Muscle of leg (tissue), 11 donors: ENCODE data around the gene BACE2. TPM values are rescaled to one million over a fixed set of nuclear protein-coding genes. Genes with fewer than 3 reads are reported as not detected.
"Not testable (repeated sequence)": the region's sequence is repeated elsewhere in the genome, so short reads cannot be mapped to it uniquely, and the experiment has no call there.

Experiments
- DNase-seq: peaks from one replicate; pipeline ENCODE4 v3.0.0; 2013
- H3K27ac ChIP-seq: one replicate; pipeline ENCODE4 v1.5.1; 2013; ENCODE audit warnings: mild to moderate bottlenecking, low read length, control low read depth
- H3K27me3 ChIP-seq: one replicate; pipeline ENCODE4 v1.6.1; 2013; ENCODE audit warnings: low read length; ENCODE audit not compliant: control insufficient read depth, insufficient read depth
- H3K36me3 ChIP-seq: one replicate; pipeline ENCODE4 v1.6.1; 2013; ENCODE audit warnings: low read length; ENCODE audit not compliant: control insufficient read depth, insufficient read depth
- H3K4me1 ChIP-seq: one replicate; pipeline ENCODE4 v1.6.1; 2013; ENCODE audit warnings: low read length; ENCODE audit not compliant: control insufficient read depth, insufficient read depth
- H3K4me3 ChIP-seq: one replicate; pipeline ENCODE4 v1.5.1; 2013; ENCODE audit warnings: low read length, control low read depth
- H3K9me3 ChIP-seq: replicated peaks from 2 replicates; pipeline ENCODE4 v1.6.1; 2013; ENCODE audit warnings: low read depth, low read length; ENCODE audit not compliant: control insufficient read depth
- WGBS: methylation state at CpG from one replicate; pipeline ENCODE4 v1.1.5; 2013; ENCODE audit warnings: missing lambda C conversion rate; ENCODE audit not compliant: insufficient coverage; 5-methylcytosine and 5-hydroxymethylcytosine counted together
- polyA plus RNA-seq, 8 donors: library from polyadenylated mRNA; unstranded; fragments of 120-200 nt; gene quantifications; one replicate each; pipeline versions ENCODE4 v1.2.1 to v1.2.3, GENCODE V29; 2013; ENCODE audit warnings: inconsistent platforms in 1 of 8, low replicate concordance in 1 of 8; ENCODE audit not compliant: insufficient read length in 8 of 8, insufficient read depth in 1 of 8
- total RNA-seq: library from RNA; stranded (reverse); fragments of 120-200 nt; gene quantifications from one replicate; pipeline ENCODE4 v1.2.4, GENCODE V29; 2013

Gene BACE2
- total and polyA plus RNA-seq, 9 donors: 28.6 to 56.1 (median 39.3) TPM

DNA sequence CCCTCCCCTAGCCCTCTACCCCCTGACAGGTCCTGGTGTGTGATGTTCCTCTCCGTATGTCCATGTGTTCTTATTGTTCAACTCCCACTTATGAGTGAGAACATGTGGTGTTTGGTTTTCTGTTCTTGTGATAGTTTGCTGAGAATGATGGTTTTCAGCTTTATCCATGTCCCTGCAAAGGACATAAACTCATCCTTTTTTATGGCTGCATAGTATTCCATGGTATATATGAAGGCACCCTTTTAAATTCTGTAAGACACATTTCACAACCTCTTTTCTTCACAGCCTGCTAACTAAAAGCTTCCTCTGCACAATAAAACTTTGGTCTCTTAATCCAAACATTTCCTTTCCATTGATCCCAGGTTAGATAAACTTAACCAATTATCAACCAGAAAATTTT is 88.3 kb downstream of the BACE2 start:
- H3K4me1 ChIP-seq, H3K4me3 ChIP-seq, DNase-seq, H3K27me3 ChIP-seq, H3K27ac ChIP-seq: not testable (repeated sequence)
- Histone ChIP-seq H3K9me3 (peaks cover 10% of the 10 kb centered on the region), H3K36me3 (peaks cover 33% of the 10 kb centered on the region)
- no CpG with 5 or more reads among the region's 1 CpG for WGBS

DNA sequence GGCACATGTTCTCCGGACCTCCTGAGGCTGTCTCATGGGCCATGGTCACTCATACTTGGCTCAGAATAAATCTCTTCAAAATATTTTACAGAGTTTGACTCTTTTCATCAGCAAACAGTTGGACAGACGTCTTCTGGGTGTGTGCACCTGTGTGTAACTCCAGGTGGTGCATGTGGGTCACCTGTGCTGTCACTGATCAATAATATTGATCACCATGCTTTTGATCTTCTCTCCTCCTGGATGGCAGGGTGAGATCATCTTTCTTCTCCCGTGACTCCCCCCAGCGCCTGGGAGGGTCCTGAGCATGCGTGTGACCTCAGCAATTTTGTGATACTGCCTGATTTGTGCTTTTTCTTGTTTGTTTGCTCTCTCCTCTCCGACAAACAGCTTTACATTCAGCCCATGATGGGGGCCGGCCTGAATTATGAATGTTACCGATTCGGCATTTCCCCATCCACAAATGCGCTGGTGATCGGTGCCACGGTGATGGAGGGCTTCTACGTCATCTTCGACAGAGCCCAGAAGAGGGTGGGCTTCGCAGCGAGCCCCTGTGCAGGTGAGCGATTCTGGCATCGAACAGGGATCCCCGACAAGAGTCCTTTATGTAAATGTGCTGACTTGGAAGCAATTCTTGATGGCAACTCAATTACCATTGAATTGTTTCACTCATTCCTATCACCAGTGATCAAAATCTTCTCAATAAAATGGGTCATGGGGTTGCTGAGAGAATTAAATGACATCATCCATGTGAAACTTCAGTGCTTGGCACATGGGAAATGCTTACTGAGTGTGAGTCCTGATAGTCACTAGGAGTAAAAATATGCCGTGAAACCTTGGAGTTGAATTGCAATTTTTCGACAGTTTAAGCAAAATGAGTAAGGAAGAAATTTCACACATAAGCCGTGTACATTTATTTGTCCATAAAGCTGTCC is 89.1 kb downstream of the BACE2 start:
- Histone ChIP-seq H3K27ac (no peak overlapping the region), H3K4me3 (no peak overlapping the region), H3K4me1 (no peaks in the 10 kb centered on the region), H3K9me3 (peaks cover 10% of the 10 kb centered on the region), H3K27me3 (no peaks in the 10 kb centered on the region), H3K36me3 (peaks cover 29% of the 10 kb centered on the region)
- no peak for DNase-seq
- 85% methylated on average over 10 of the region's 22 CpGs for WGBS

DNA sequence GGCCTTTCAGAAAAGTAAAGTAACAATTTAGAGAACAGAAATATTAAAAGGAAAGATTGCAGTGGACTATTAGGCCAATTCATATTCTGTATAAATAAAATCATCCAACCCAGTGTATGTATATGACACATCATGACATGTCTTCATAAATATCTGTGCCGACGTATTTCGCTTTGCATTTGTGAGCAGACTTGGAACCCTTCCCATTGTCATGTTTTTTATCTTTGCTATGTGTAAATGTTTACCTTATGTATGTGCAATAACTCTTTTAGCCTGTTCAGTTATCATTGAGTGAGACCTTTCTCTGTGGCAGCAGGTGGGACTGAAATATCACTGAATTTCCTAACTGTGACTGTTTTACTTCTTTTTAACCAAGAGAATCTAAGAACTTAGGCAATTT is 90.7 kb downstream of the BACE2 start:
- no peaks in the 10 kb centered on the region for H3K27me3 ChIP-seq
- no peak overlapping the region for H3K27ac ChIP-seq
- no peaks in the 10 kb centered on the region for H3K4me1 ChIP-seq
- no CpG with 5 or more reads among the region's 3 CpGs for WGBS
- H3K36me3 ChIP-seq: peaks cover 19% of the 10 kb centered on the region
- no peak overlapping the region for H3K4me3 ChIP-seq
- no peak for DNase-seq
- H3K9me3 ChIP-seq: peaks cover 8% of the 10 kb centered on the region

DNA sequence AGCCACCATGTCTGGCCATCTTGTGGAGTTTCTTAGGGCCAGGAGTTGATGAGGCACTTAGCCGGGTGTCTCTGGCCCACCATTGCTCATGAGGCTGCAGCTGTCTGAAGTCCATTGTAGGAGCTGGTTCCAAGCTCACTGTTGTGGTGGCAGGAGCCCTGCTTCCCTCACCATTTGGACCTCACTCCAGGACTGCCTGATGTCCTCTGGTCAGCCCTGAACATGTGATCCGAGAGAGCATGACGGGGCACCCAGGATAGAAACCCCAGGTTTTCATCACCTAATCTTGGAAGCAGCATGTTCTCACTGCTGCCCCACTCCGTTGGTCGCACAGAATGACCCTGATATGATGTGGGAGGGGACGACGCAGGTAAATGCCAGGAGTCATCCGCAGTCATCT is 92.5 kb downstream of the BACE2 start:
- peaks cover 2% of the 10 kb centered on the region for H3K9me3 ChIP-seq
- no peak overlapping the region for H3K4me3 ChIP-seq
- DNase-seq: no peak
- no peaks in the 10 kb centered on the region for H3K4me1 ChIP-seq
- 100% methylated on average over 1 of the region's 8 CpGs for WGBS
- no peak overlapping the region for H3K27ac ChIP-seq
- peaks cover 9% of the 10 kb centered on the region for H3K36me3 ChIP-seq
- no peaks in the 10 kb centered on the region for H3K27me3 ChIP-seq

DNA sequence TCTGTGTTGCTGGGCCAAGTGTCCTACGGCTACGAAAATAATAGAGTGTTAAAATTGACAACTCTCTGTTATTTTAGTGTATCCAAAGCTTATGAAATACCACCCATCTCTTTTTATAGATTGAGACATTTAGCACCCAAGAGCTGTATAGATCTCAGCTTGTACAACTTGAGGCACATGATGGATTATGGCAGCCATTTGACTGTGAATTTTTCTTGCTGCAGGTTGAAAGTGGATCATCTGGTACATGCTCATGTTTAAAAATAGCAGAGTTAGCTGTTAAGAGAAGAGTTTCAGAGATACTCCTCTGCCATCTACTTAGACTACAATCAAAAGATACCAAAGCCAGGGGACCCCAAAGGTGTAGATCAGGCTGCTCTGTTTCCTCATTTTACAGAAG is 99.4 kb downstream of the BACE2 start:
- DNase-seq: no peak
- H3K36me3 ChIP-seq: peaks cover 7% of the 10 kb centered on the region
- no peaks in the 10 kb centered on the region for H3K4me1 ChIP-seq
- H3K9me3 ChIP-seq: peaks cover 4% of the 10 kb centered on the region
- H3K4me3 ChIP-seq: no peak overlapping the region
- no CpG with 5 or more reads among the region's 2 CpGs for WGBS
- H3K27ac ChIP-seq: no peak overlapping the region
- no peaks in the 10 kb centered on the region for H3K27me3 ChIP-seq

DNA sequence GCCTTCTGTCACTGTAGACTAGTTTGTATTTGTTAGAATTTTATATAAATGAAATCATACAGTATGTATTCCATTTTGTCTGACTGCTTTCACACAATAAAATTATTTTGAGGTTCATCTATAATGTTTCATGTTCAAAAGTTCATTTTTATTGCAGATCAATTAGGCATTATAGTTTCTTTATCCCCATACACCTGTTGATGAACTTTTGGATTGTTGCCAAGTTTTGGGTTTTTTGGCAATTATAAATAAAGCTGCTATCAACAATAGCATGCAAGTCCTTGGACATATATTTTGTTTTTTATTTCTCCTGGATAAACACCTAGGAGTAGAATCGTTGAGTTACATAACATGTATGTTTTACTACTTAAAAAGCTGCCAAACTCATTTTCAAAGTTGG is 101.6 kb downstream of the BACE2 start:
- Histone ChIP-seq H3K9me3 (peaks cover 2% of the 10 kb centered on the region), H3K27me3 (no peaks in the 10 kb centered on the region), H3K36me3 (peaks cover 2% of the 10 kb centered on the region), H3K4me3 (no peak overlapping the region), H3K4me1 (no peaks in the 10 kb centered on the region), H3K27ac (no peak overlapping the region)
- DNase-seq: no peak
- WGBS: no CpG with 5 or more reads among the region's 1 CpG

DNA sequence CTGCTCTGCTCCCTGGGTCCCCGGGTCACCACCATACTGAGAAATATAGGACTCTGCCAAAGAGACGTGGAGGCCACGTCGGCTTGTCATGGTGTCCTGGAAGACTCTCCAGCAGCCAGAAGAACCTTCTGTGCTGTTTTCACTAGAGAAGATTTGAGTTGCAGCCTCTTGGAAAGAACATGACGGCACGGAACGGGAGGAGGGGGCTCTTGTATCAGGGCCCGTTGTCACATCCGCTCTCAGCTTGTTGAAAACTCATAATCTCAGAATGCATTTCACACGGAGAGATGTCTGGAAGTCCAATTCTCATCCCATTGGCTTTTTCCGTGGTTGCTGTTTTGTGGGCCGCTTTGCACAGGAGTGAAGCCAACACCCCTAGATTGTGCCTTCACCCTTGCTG is 109.2 kb downstream of the BACE2 start:
- Histone ChIP-seq H3K4me3 (no peak overlapping the region), H3K27me3 (no peaks in the 10 kb centered on the region)

DNA sequence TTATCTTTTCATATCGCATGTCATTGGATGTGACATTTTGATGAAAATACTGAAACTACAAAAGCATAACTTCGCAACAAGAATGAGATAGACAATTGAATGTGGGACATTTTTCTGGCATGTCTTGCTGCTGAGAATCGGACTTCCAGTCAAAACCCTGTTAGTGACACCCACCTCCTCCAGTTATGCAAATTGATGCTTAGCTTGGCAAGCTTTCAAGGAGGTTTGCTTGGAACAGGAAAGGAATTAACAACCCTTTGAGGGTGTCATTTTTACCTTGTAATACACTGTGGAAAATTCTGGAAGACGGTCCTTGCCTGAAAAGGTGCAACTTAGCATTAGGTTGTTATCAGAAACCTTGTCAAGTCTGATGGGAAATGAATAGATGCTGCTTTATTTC is 109.9 kb downstream of the BACE2 start:
- Histone ChIP-seq H3K27me3 (peaks cover 4% of the 10 kb centered on the region), H3K4me3 (no peak overlapping the region), H3K36me3 (peaks cover 15% of the 10 kb centered on the region), H3K4me1 (peaks cover 8% of the 10 kb centered on the region), H3K9me3 (no peaks in the 10 kb centered on the region), H3K27ac (no peak overlapping the region)
- 67% methylated on average over 1 of the region's 4 CpGs for WGBS
- no peak for DNase-seq

More for the DNA sequence above, 109.2 kb downstream of the BACE2 start:
- 75% methylated on average over 6 of the region's 12 CpGs for WGBS
- H3K9me3 ChIP-seq: no peaks in the 10 kb centered on the region
- no peak for DNase-seq
- H3K27ac ChIP-seq: no peak overlapping the region
- peaks cover 15% of the 10 kb centered on the region for H3K36me3 ChIP-seq
- H3K4me1 ChIP-seq: peaks cover 8% of the 10 kb centered on the region

DNA sequence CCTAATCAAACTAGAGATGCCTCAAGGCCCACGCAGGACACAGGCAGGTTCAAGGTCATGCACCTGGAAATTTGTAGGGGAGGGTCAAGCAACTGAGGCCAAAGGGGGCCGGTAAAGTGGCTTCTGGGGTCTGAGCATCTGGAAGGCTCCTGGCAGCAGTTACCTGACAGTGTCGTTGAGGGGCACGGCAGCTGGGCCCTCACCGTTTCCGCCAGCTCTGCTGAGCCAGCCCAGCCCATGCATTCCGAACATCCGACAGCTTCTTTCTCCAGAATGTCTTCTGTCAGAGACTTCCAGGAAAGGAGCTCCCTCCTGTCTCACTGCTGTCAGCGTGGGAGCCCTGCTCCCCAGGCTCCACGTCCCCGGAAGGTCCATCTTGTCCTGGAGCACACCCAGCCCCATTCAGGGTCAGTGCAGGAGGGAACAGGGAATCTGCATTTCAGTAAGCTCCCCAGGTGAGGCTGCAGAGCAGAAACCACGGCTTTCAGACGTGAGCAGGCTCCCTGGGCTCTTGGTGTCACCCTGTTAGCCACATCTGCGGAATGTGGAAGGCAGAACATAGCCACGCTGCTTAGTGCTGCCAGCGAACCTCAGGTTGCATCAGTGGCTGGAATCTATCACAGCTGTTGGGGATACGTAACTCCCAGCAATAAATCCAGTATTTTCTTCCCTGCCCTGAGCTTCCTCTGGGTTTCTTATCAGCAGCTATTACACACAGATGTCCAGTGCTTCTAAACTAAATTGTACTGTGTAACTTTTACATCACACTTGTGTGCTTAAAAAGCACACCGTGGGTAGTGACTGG is 112.4 kb downstream of the BACE2 start:
- Histone ChIP-seq H3K36me3 (peaks cover 8% of the 10 kb centered on the region), H3K4me3 (no peak overlapping the region), H3K9me3 (no peaks in the 10 kb centered on the region), H3K27me3 (peaks cover 5% of the 10 kb centered on the region), H3K27ac (no peak overlapping the region), H3K4me1 (peaks cover 8% of the 10 kb centered on the region)
- peak; percentile 32 for DNase-seq
- WGBS: 31% methylated on average over 18 of the region's 18 CpGs

DNA sequence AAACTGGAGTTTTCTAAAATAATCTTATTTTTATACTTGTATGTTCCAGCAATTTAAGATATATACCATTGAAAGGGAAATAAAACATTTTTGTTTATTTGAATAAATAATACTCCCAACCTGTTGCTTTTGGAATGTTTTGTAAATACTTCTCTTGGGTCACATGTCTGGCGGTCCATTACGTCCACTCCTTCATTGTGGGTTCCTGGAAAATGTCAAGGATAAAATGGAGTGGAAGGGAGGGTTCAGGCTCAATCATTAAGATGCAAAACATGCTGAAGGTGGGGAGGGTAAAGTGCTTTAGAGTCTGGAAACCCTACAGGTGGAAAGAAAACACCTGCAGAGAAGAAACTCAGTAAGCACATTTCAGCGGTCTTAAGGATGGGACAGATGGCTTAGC is 114.5 kb downstream of the BACE2 start:
- Histone ChIP-seq H3K27ac (no peak overlapping the region), H3K4me1 (peaks cover 8% of the 10 kb centered on the region), H3K4me3 (no peak overlapping the region), H3K27me3 (peaks cover 5% of the 10 kb centered on the region), H3K9me3 (no peaks in the 10 kb centered on the region), H3K36me3 (no peaks in the 10 kb centered on the region)
- 64% methylated on average over 3 of the region's 3 CpGs for WGBS
- no peak for DNase-seq
